Astrocyte (in vitro differentiated cells and primary cell): ENCODE results near the gene HGFAC. TPM values are rescaled to one million over a fixed set of nuclear protein-coding genes. Genes with fewer than 3 reads are reported as not detected.

Experiments used
- DNase-seq: peaks from one replicate; pipeline ENCODE4 v3.0.0-alpha.2; 2010; ENCODE audit warnings: low read depth
- FAIRE-seq: peaks from 2 replicates; lab custom pipeline; 2011; peaks lifted over from hg19 to GRCh38; lab: Jason Lieb, UNC
- H2AFZ ChIP-seq: 2 replicates; pipeline ENCODE4 v1.6.0; 2012; ENCODE audit warnings: low read depth, low read length, inconsistent platforms
- H3K27ac ChIP-seq: 2 replicates; pipeline ENCODE4 v1.5.1; 2011; ENCODE audit warnings: low read depth, low read length, inconsistent platforms
- H3K27me3 ChIP-seq: 2 replicates; pipeline ENCODE4 v1.6.0; 2011; ENCODE audit warnings: low read length, inconsistent platforms; ENCODE audit not compliant: insufficient read depth
- H3K36me3 ChIP-seq: 2 replicates; pipeline ENCODE4 v1.5.1; 2011; ENCODE audit warnings: low read length, inconsistent platforms; ENCODE audit not compliant: insufficient read depth
- H3K4me1 ChIP-seq: 2 replicates; pipeline ENCODE4 v1.5.1; 2011; ENCODE audit warnings: low read length, inconsistent platforms; ENCODE audit not compliant: insufficient read depth
- H3K4me2 ChIP-seq: 2 replicates; pipeline ENCODE4 v1.6.0; 2012; ENCODE audit warnings: low read length, inconsistent platforms
- H3K4me3 ChIP-seq: 2 replicates; pipeline ENCODE4 v1.5.1; 2011; ENCODE audit warnings: low read depth, mild to moderate bottlenecking, low read length, inconsistent platforms; ENCODE audit not compliant: insufficient read depth
- H3K79me2 ChIP-seq: 2 replicates; pipeline ENCODE4 v1.6.0; 2012; ENCODE audit warnings: mild to moderate bottlenecking, low read length, inconsistent platforms; ENCODE audit not compliant: insufficient read depth
- H3K9ac ChIP-seq: 2 replicates; pipeline ENCODE4 v1.6.0; 2012; ENCODE audit warnings: mild to moderate bottlenecking, low read length, inconsistent platforms
- H3K9me3 ChIP-seq: 2 replicates; pipeline ENCODE4 v1.5.1; 2012; ENCODE audit warnings: low read depth, mild to moderate bottlenecking, low read length, inconsistent platforms; ENCODE audit not compliant: insufficient read depth
- H4K20me1 ChIP-seq: 2 replicates; pipeline ENCODE4 v1.6.0; 2012; ENCODE audit warnings: low read length, inconsistent platforms; ENCODE audit not compliant: insufficient read depth
- H3K27ac Mint-ChIP-seq: one replicate; pipeline ENCODE4 v1.8.0; 2021; ENCODE audit warnings: mild to moderate bottlenecking, mixed read lengths; ENCODE audit not compliant: unreplicated experiment
- H3K27me3 Mint-ChIP-seq: one replicate; pipeline ENCODE4 v1.8.0; 2021; ENCODE audit warnings: low read depth, mixed read lengths; ENCODE audit not compliant: unreplicated experiment
- H3K36me3 Mint-ChIP-seq: one replicate; pipeline ENCODE4 v1.8.0; 2021; ENCODE audit warnings: low read depth, mixed read lengths; ENCODE audit not compliant: unreplicated experiment
- H3K4me1 Mint-ChIP-seq: one replicate; pipeline ENCODE4 v1.8.0; 2021; ENCODE audit warnings: low read depth, mixed read lengths; ENCODE audit not compliant: unreplicated experiment
- H3K4me3 Mint-ChIP-seq: one replicate; pipeline ENCODE4 v1.8.0; 2021; ENCODE audit warnings: mild to moderate bottlenecking, moderate library complexity, mixed read lengths; ENCODE audit not compliant: unreplicated experiment
- H3K9me3 Mint-ChIP-seq: one replicate; pipeline ENCODE4 v1.8.0; 2021; ENCODE audit warnings: mild to moderate bottlenecking, mixed read lengths; ENCODE audit not compliant: unreplicated experiment
- CTCF ChIP-seq: IDR thresholded peaks from 2 replicates; pipeline ENCODE4 v1.5.1; 2011; ENCODE audit warnings: low read depth, mild to moderate bottlenecking, inconsistent platforms, low read length, moderate library complexity; ENCODE audit not compliant: insufficient read depth
- EZH2 ChIP-seq: IDR thresholded peaks from 2 replicates; pipeline ENCODE4 v1.6.1; 2012; ENCODE audit warnings: mild to moderate bottlenecking, low read length, inconsistent platforms; ENCODE audit not compliant: insufficient read depth
- total RNA-seq: library from RNA; stranded (reverse); gene quantifications from 2 replicates; pipeline ENCODE4 v1.2.1, GENCODE V29; 2021

HGFAC gene
- total RNA-seq, 1 donor from 2014 or later = 0.52 TPM

DNA sequence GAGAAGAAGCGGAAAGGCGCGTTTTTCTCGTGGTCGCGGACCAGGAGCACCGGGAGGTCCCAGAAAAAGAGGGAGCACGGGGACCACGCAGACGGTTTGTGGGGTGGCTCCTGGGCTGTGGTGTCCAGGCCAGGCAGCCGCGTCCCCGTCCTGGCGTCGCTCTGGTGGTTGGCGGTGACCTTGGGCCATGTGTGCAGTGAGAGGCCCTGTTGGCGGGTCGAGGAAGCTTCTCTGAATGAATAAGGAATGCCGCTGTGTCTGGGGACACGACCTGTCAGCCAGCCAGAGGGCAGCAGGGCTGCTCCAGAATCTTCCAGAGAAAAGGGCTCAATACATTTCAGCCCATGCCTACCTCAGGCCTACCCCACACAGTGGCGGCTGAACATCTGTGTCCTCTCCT, 24.3 kb upstream of the HGFAC start:
- Histone ChIP-seq H3K9ac (no peak overlapping the region), H3K4me3 (no peak overlapping the region), H3K79me2 (peaks cover 7% of the 10 kb centered on the region), H2AFZ (no peak overlapping the region), H3K4me2 (no peak overlapping the region), H4K20me1 (peaks cover 14% of the 10 kb centered on the region), H3K36me3 (no peaks in the 10 kb centered on the region), H3K9me3 (no peaks in the 10 kb centered on the region), H3K4me1 (no peaks in the 10 kb centered on the region), H3K27ac (no peak overlapping the region), H3K27me3 (no peaks in the 10 kb centered on the region)
- no peak for DNase-seq
- Mint-ChIP-seq H3K4me3 (no peak overlapping the region), H3K27me3 (no peaks in the 10 kb centered on the region), H3K36me3 (peaks cover 10% of the 10 kb centered on the region), H3K9me3 (no peaks in the 10 kb centered on the region), H3K27ac (peak overlapping the region; percentile 56), H3K4me1 (peaks cover 2% of the 10 kb centered on the region)
- TF ChIP-seq CTCF = no peak
- no peak for TF ChIP-seq EZH2
- FAIRE-seq = no peak

DNA sequence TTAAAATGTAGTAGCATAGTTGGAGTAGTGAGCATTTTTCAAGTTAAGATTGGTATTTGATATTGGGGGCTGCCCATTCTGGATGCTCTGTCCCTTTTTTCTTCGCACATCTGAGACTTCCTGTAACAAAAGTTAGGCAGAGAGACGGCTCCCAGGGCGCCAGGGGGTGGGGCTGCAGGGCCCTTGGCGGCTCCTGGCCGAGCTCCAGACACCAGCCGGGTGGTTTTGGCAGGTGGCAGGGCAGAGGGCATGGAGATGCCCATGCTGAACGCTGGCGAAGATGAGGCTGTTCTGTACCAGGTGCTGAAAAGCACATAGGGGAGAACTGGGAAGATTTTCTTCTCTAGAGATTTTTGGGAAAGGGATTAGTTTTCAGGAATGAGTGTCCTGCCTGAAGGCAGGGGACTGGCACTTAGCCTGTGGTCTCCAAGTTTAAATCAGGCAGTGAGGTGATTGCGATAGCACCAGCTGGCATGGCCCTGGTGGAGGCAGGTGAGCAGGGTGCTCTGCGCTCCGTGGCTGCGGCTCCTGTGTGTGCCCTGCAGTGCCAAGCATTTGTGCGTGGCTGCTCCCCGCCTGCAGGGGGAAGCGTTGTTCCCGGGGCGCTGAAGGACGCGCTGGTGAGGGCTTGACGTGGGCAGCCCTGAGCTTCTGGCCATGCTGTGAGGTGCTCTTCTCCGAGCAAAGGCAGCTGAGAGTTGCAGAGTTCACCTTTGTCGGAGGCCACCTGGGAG, 23.6 kb upstream of the HGFAC start:
- Mint-ChIP-seq H3K27ac (no peak overlapping the region), H3K9me3 (no peaks in the 10 kb centered on the region), H3K27me3 (no peaks in the 10 kb centered on the region), H3K4me3 (no peak overlapping the region), H3K36me3 (peaks cover 10% of the 10 kb centered on the region), H3K4me1 (peaks cover 2% of the 10 kb centered on the region)
- TF ChIP-seq CTCF (no peak), EZH2 (no peak)
- H3K9me3 ChIP-seq = no peaks in the 10 kb centered on the region
- no peak overlapping the region for H2AFZ ChIP-seq
- no peak overlapping the region for H3K4me2 ChIP-seq
- no peak for FAIRE-seq
- H3K9ac ChIP-seq = no peak overlapping the region
- no peaks in the 10 kb centered on the region for H3K27me3 ChIP-seq
- H3K4me1 ChIP-seq = no peaks in the 10 kb centered on the region
- H3K36me3 ChIP-seq = no peaks in the 10 kb centered on the region
- no peak for DNase-seq
- H3K4me3 ChIP-seq = no peak overlapping the region
- H3K27ac ChIP-seq = no peak overlapping the region
- H3K79me2 ChIP-seq = peaks cover 6% of the 10 kb centered on the region
- H4K20me1 ChIP-seq = peaks cover 11% of the 10 kb centered on the region

- no peaks in the 10 kb centered on the region for H3K79me2 ChIP-seq
- H3K4me3 ChIP-seq = no peak overlapping the region
- peaks cover 7% of the 10 kb centered on the region for H3K36me3 Mint-ChIP-seq
These were observed 21.7 kb upstream of the HGFAC start for GRCh38 chr4:3419836-3420605.

More at GRCh38 chr4:3419836-3420605, 21.7 kb upstream of the HGFAC start:
- no peaks in the 10 kb centered on the region for H3K9me3 ChIP-seq
- no peak for TF ChIP-seq EZH2
- no peak overlapping the region for H3K27ac Mint-ChIP-seq
- no peaks in the 10 kb centered on the region for H3K4me1 ChIP-seq
- no peak overlapping the region for H3K4me3 Mint-ChIP-seq
- no peak for FAIRE-seq
- peaks cover 4% of the 10 kb centered on the region for H4K20me1 ChIP-seq
- H3K27me3 ChIP-seq = no peaks in the 10 kb centered on the region
- no peak overlapping the region for H3K4me2 ChIP-seq
- H3K9me3 Mint-ChIP-seq = no peaks in the 10 kb centered on the region
- H3K9ac ChIP-seq = no peak overlapping the region
- no peak overlapping the region for H2AFZ ChIP-seq
- peaks cover 2% of the 10 kb centered on the region for H3K4me1 Mint-ChIP-seq
- H3K27me3 Mint-ChIP-seq = no peaks in the 10 kb centered on the region
- no peak overlapping the region for H3K27ac ChIP-seq
- H3K36me3 ChIP-seq = no peaks in the 10 kb centered on the region
- DNase-seq = no peak
